AG08396 (cell line): ENCODE measurements around the gene RTRAF.

Experiments used
- DNase-seq: peaks from one replicate; pipeline ENCODE4 v3.0.0; 2012; ENCODE audit warnings: low spot score, mixed read lengths

Gene RTRAF

GRCh38 chr14:52020866-52021717, 31.7 kb downstream of the RTRAF start:
- no peak for DNase-seq

- no peak for DNase-seq
These were observed 32.7 kb downstream of the RTRAF start for GRCh38 chr14:52021957-52022600.

- DNase-seq: peak; percentile 65
These were observed 34.2 kb downstream of the RTRAF start for GRCh38 chr14:52023518-52023917.

DNA sequence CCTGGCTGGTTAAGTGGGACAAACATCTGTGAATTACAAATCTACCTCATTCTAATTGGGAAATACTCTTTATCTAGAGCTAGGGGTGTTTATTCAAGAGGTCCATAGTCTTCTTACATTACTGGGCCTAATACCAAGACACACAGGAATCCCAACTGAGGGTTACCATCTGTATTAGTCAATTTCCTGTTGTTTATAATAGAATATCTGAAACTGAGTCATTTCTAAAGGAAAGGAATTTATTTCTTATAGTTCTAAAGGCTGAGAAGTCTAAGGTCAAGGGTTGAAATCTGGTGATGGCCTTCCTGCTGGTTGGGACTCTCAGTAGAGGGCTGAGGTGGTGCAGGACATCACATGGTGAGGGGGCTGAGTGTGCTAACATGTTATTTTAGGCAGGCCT, 36.0 kb downstream of the RTRAF start:
- DNase-seq: peak; percentile 64

- DNase-seq: no peak
These were observed 36.8 kb downstream of the RTRAF start for GRCh38 chr14:52026017-52026660.

- no peak for DNase-seq
These were observed 37.6 kb downstream of the RTRAF start for GRCh38 chr14:52026901-52027300.

- DNase-seq: no peak
These were observed 40.5 kb downstream of the RTRAF start for GRCh38 chr14:52029881-52030280.

- peak; percentile 73 for DNase-seq
These were observed 42.4 kb downstream of the RTRAF start for GRCh38 chr14:52031781-52032180.

GRCh38 chr14:52032204-52032801, 43.0 kb downstream of the RTRAF start:
- DNase-seq: no peak

DNA sequence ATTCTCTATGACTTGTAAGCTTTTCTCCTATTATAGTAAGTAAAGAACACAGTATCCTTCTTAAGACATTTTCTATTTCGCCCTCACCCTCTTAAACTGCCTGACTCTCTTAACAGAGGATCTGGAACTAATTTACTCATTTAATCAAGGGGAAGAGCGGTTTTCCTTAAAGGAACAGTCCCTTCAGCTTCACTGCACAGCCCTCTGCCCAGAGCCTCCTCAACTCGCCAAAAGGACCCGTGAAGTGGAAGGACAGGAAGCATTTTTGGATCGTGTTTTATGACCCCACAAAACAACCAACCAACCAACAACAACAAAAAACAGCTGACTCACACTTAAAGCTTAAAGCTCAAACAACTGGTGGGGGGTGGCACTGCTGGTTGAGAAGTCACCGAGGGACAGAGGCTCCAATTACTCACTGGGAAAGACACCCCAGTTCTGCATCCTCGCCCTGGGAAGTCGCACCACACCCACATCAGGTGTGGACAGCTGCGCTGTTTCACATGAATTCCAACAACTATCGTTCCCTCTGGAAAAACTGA, 43.8 kb downstream of the RTRAF start:
- no peak for DNase-seq

DNA sequence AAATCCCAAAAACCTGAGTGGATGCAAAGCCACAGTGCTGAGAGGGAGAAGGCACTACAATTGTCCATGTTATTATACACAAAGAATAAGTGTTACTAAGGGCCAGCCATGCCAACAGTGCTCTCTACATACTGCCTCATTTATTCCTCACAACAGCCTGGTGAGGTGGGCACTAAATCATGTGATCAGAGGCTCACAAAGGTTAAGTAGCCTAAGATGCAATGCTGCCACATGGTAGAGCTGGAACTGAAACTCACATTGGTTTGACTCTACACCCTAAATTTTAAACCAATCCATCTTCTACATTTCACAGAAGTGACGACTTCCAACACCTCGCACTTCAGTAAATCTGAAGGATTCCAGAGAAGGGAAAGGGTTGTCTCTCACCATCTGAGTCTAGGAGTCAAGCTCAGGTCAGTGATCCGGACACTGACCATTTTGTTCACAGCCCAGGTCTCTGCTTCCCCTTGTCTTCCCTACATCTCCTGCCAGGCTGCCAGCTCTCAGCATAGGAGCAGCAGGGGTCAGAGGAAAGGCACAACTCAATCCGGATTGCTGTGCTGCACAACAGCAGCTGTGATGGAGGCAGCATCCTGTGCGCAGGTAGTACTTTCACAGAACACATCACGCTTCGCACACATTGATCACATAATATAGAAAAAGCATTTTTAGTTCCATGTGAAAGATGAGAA, 49.9 kb downstream of the RTRAF start:
- no peak for DNase-seq

GRCh38 chr14:52040598-52040997, 51.3 kb downstream of the RTRAF start:
- DNase-seq: no peak

GRCh38 chr14:52042371-52043289, 53.3 kb downstream of the RTRAF start:
- DNase-seq: no peak

- peak; percentile 35 for DNase-seq
These were observed 54.3 kb downstream of the RTRAF start for GRCh38 chr14:52043690-52044089.

DNA sequence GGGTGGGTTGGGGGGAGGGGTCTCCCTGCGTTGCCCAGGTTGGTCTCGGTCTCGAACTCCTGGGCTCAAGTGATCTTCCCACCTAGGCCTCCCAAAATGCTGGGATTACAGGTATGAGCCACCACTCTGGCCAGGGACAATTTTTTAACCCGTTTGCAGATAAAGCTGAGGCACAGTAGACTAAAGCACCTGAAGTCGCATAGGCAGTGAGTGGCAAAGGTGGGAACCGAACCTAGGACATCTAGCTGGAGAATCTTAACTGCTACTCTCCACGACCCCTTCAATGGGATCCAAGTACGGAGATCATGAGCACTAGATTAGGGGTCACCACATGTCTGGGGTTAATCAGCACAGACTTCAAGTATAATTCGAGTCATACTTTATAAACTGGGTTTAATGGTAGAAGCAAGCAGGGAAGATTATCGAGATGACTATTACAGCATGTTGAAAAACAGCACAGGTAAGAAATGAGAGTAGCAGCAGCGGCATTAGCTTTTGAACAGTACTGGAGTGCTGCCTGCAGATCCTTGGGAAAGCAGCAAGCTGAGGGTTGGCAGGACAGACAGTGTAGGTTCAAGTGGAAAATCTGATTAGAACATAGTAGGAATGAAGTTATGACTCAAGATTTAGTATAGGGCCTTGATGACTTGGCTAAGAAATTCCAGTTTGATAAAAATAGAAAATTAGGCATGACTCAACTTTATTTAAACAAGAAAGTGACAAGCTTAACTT, 55.6 kb downstream of the RTRAF start:
- peak; percentile 65 for DNase-seq

- DNase-seq: no peak
These were observed 57.1 kb downstream of the RTRAF start for GRCh38 chr14:52046376-52046917.

- no peak for DNase-seq
These were observed 58.8 kb downstream of the RTRAF start for GRCh38 chr14:52048116-52048515.

- DNase-seq: no peak
These were observed 59.4 kb downstream of the RTRAF start for GRCh38 chr14:52048641-52049204.

DNA sequence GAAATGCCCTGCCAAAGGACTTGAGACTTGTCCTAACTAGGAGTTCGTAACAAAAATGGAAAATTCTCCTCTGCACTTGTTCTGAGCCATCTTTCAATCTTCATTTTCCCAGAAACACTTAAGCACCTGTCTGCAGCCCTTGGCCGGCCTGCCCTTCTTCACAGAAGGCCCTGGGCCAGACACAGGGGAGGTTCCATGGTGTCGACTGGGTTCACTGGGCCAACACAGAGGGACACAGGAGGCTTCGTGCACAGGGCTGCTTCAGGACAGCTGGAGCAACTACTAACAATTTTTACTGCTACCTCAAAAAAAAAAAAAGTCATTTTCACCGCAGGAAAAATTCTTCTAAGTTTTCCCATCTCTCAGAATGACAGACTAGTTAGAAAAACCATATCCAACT, 59.9 kb downstream of the RTRAF start:
- DNase-seq: no peak
